SK-N-SH (cell line): ENCODE measurements around the gene RBP5.

Experiments
- CTCF ChIP-seq: fragments of 200-600 bp; sonication (generic); IDR thresholded peaks from 2 replicates; pipeline ENCODE4 v1.6.1; 2017; ENCODE audit warnings: antibody characterized with exemption, mild to moderate bottlenecking, moderate library complexity
- EZH2phosphoT487 ChIP-seq: fragments of 200-600 bp; sonication (generic); IDR thresholded peaks from 2 replicates; pipeline ENCODE4 v1.6.1; 2017; ENCODE audit warnings: low read depth, mixed run types, mild to moderate bottlenecking, antibody characterized with exemption, moderate library complexity, borderline replicate concordance
- FOSL2 ChIP-seq: IDR thresholded peaks from 2 replicates; pipeline ENCODE4 v1.4.0; 2012; ENCODE audit warnings: low read depth, mild to moderate bottlenecking, moderate library complexity, borderline replicate concordance
- PBX3 ChIP-seq: IDR thresholded peaks from 2 replicates; pipeline ENCODE4; 2012
- RAD21 ChIP-seq: IDR thresholded peaks from 2 replicates; pipeline ENCODE4 v1.6.1; 2012; ENCODE audit warnings: mild to moderate bottlenecking, low read length
- TCF12 ChIP-seq: IDR thresholded peaks from 2 replicates; pipeline ENCODE4 v1.4.0; 2012

- TF ChIP-seq CTCF (no peak), RAD21 (no peak), TCF12 (no peak), EZH2phosphoT487 (no peak), FOSL2 (no peak), PBX3 (no peak)
Observed at GRCh38 chr12:7073946-7074345, 54.7 kb downstream of the RBP5 start.
